ENCODE data around the gene CABP7. TPM values are rescaled to one million over a fixed set of nuclear protein-coding genes. Genes with fewer than 3 reads are reported as not detected.

Gene CABP7
- total and polyA plus RNA-seq, 2 donors (not counting 3 experiments of a cell fraction or from before 2014, with no cell fraction given): not detected

GRCh38 chr22:29693671-29694070 is 26.1 kb upstream of the CABP7 start:
- FAIRE-seq (no peak), DNase-seq (ENCODE audit: low read depth, low spot score) (no peak)
- Histone ChIP-seq H3K27ac (ENCODE audit: insufficient read depth, low read depth, low read length) (no peak overlapping the region), H3K4me1 (ENCODE audit: control insufficient read depth, extremely low read depth, insufficient read depth, low read length) (no peaks in the 10 kb centered on the region), H3K9me1 (replicated peaks; ENCODE audit: control insufficient read depth, extremely low read depth, insufficient read depth, low read length) (no peaks in the 10 kb centered on the region), H3K36me3 (ENCODE audit: control insufficient read depth in 2 of 2, extremely low read depth in 1 of 2, insufficient read depth in 2 of 2, low read length in 2 of 2) (peaks cover 5 to 26% of the 10 kb centered on the region in 2 experiments), H3K4me2 (ENCODE audit: insufficient read depth, low read length) (no peak overlapping the region), H3K9ac (replicated peaks; ENCODE audit: extremely low read depth, insufficient read depth, low read length) (no peak overlapping the region), H3K27me3 (ENCODE audit: control insufficient read depth in 2 of 2, insufficient read depth in 2 of 2, low read length in 2 of 2) (no peaks in the 10 kb centered on the region), H2AFZ (ENCODE audit: low read depth, low read length) (no peak overlapping the region), H4K20me1 (replicated peaks; ENCODE audit: control insufficient read depth, extremely low read depth, insufficient read depth, low read length) (no peaks in the 10 kb centered on the region), H3K79me2 (ENCODE audit: control insufficient read depth, insufficient read depth, low read length) (no peaks in the 10 kb centered on the region), H3K4me3 (replicated peaks in 1 of 3; ENCODE audit: insufficient read depth in 1 of 3, low read depth in 1 of 3, low read length in 3 of 3) (no peak overlapping the region), H3K9me3 (replicated peaks; ENCODE audit: control insufficient read depth, insufficient read depth, low read length) (no peaks in the 10 kb centered on the region)
- POLR2A ChIA-PET: no interaction called here
- no peak for TF ChIP-seq CTCF (IDR thresholded peaks at IDR 0.05; ENCODE audit: extremely low read depth in 1 of 2, insufficient read depth in 1 of 2, low read depth in 1 of 2, low read length in 2 of 2)
- no peak for TF ChIP-seq JUN (IDR thresholded peaks at IDR 0.05; ENCODE audit: borderline replicate concordance, insufficient read depth, insufficient read length, low read depth)
- no peak for TF ChIP-seq EZH2 (IDR thresholded peaks at IDR 0.05; ENCODE audit: borderline replicate concordance, low read depth, low read length, severe bottlenecking)
- TF ChIP-seq FOS (IDR thresholded peaks at IDR 0.05; ENCODE audit: borderline replicate concordance, insufficient read depth, low read length): no peak
- TF ChIP-seq POLR2AphosphoS5 (IDR thresholded peaks at IDR 0.05; ENCODE audit: insufficient read depth, low read depth, low read length): no peak
- no peak for TF ChIP-seq GATA2 (IDR thresholded peaks at IDR 0.05; ENCODE audit: insufficient read depth, insufficient read length, low read depth, low read length)
- no peak for TF ChIP-seq POLR2A (IDR thresholded peaks at IDR 0.05; ENCODE audit: low read depth, low read length)
- TF ChIP-seq MAX (IDR thresholded peaks at IDR 0.05; ENCODE audit: insufficient read depth, insufficient read length): no peak
- TF ChIP-seq MYC (IDR thresholded peaks at IDR 0.05; ENCODE audit: low read depth, low read length): no peak
- intact Hi-C loops (cut with micrococcal nuclease): no loop called here
- BruUV-seq (replicated peaks): no TSS peak
- dilution Hi-C loops (cut with MboI; ENCODE audit: extremely low pct_ligation_motif_present, low sequenced_read_pairs): no loop called here
- CTCF ChIA-PET: interaction anchor here (1.0 to 7.0 kb wide), 6 partner anchors 8 to 395 kb away, joined by 3 to 92 read pairs (median 6); no protein-coding TSS in a partner anchor

Measured in endothelial cell of umbilical vein (primary cell).